ENCODE data around the gene COL11A1. TPM values are rescaled to one million over a fixed set of nuclear protein-coding genes. Genes with fewer than 3 reads are reported as not detected.

COL11A1 gene
- total and polyA plus RNA-seq, 2 of the 13 experiments (the other 11 are each of a cell fraction or from before 2014, with no cell fraction given), result not detected

GRCh38 chr1:103107741-103108375, 464 bp downstream of the COL11A1 start:
- WGBS (ENCODE audit: low lambda C conversion rate), result 16% methylated on average over 19 of the region's 19 CpGs
- DNase-seq (ENCODE audit: low spot score) (no peak), ATAC-seq (no peak), FAIRE-seq (no peak)
- no peaks in the 10 kb centered on the region for H3K9me3 ChIP-seq (ENCODE audit: low read length)
- in situ Hi-C loops (cut with HindIII; ENCODE audit: extremely low pct_ligation_motif_present, low pct_unique_long_range_greater_than_20kb), result loop anchor here (10.0 kb wide), 1 partner anchor 347 kb away; no protein-coding TSS in a partner anchor
- no peaks in the 10 kb centered on the region for H3K79me2 ChIP-seq (ENCODE audit: insufficient read depth, low read length)
- no peak overlapping the region for H2AFZ ChIP-seq (ENCODE audit: low read length)
- BruUV-seq (replicated peaks), result no TSS peak
- H3K4me2 ChIP-seq (ENCODE audit: low read depth, low read length), result peak overlapping the region; percentile 47; the same call in 1 of the 2 replicates
- H3K4me3 ChIP-seq (replicated peaks in 1 of 3; ENCODE audit: insufficient read depth in 1 of 3, low read depth in 2 of 3, low read length in 3 of 3), result no peak overlapping the region; a peak in 1 of 6 replicates
- H3K4me1 ChIP-seq (ENCODE audit: insufficient read depth, low read length), result peaks cover 9% of the 10 kb centered on the region; the same call in 1 of the 2 replicates
- H3K9ac ChIP-seq (ENCODE audit: insufficient read depth, low read depth, low read length), result no peak overlapping the region
- no peaks in the 10 kb centered on the region for H4K20me1 ChIP-seq (ENCODE audit: insufficient read depth, low read length)
- intact Hi-C loops (cut with micrococcal nuclease; ENCODE audit: unreplicated experiment), result no loop called here
- ChIA-PET CTCF (ENCODE audit: low intra/inter-chr PET ratio, low total read pairs) (interaction anchor here (2.1 kb wide), 1 partner anchor 353 kb away, joined by 10 read pairs; no protein-coding TSS in a partner anchor), POLR2A (no interaction called here)
- H3K27ac ChIP-seq (ENCODE audit: extremely low read length, insufficient read depth, low read length), result no peak overlapping the region
- peaks cover 0 to 13% of the 10 kb centered on the region in 2 experiments; a peak in 1 of 5 replicates for H3K27me3 ChIP-seq (ENCODE audit: control insufficient read depth in 1 of 2, insufficient read depth in 2 of 2, low read length in 2 of 2)
- H3K36me3 ChIP-seq (replicated peaks in 1 of 2; ENCODE audit: control insufficient read depth in 1 of 2, insufficient read depth in 2 of 2, low read length in 2 of 2), result no peaks in the 10 kb centered on the region
- TF ChIP-seq RNF219 (CRISPR knock-in tag; IDR thresholded peaks at IDR 0.05) (no peak), JUN (CRISPR knock-in tag; IDR thresholded peaks at IDR 0.05) (no peak), ZBTB40 (IDR thresholded peaks at IDR 0.05) (no peak), ZBTB40 (CRISPR knock-in tag; IDR thresholded peaks at IDR 0.05) (no peak), ZNF224 (CRISPR knock-in tag; IDR thresholded peaks at IDR 0.05) (no peak), ZNF569 (CRISPR knock-in tag; IDR thresholded peaks at IDR 0.05; ENCODE audit: borderline replicate concordance) (no peak), NCOA2 (CRISPR knock-in tag; IDR thresholded peaks at IDR 0.05) (no peak), ZNF589 (CRISPR knock-in tag; conservative IDR thresholded peaks at IDR 0.05) (no peak), EHMT2 (IDR thresholded peaks at IDR 0.05; ENCODE audit: borderline replicate concordance, low read depth, low read length) (no peak), ZNF256 (CRISPR knock-in tag; conservative IDR thresholded peaks at IDR 0.05) (no peak), ZNF138 (CRISPR knock-in tag; IDR thresholded peaks at IDR 0.05; ENCODE audit: low read depth) (no peak), GFI1 (CRISPR knock-in tag; IDR thresholded peaks at IDR 0.05; ENCODE audit: borderline replicate concordance) (no peak)
